ENCODE data around the gene PCDHGA10. TPM values are rescaled to one million over a fixed set of nuclear protein-coding genes. Genes with fewer than 3 reads are reported as not detected.

Gene PCDHGA10
- total RNA-seq, 1 donor from 2014 or later = 4.7 TPM

DNA sequence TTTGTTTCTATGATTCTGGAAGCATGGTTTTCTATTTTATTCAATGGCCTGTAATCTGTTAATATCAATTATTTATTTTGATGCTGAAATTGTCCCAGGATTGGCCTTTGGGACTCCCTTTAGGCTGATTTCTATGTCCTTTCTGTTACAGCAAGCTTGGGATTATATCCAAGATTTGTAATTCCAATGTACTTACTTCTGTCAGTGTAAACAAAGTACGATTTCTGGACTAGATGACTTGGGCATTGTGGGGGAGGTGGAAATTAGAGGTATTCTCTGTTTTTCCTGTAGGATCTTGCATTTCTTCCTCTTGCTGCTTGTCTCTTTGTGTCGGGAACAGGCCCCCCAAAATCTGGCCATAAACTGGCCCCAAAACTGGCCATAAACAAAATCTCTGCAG lies 21.2 kb downstream of the PCDHGA10 start:
- H3K4me3 Mint-ChIP-seq = no peak overlapping the region
- Histone ChIP-seq H4K20me1 (ENCODE audit: low read depth) (no peaks in the 10 kb centered on the region), H2AFZ (replicated peaks) (no peak overlapping the region), H3K4me2 (no peak overlapping the region), H3K4me1 (no peaks in the 10 kb centered on the region), H3K4me3 (no peak overlapping the region), H3K27me3 (no peaks in the 10 kb centered on the region), H3K36me3 (peaks cover 14% of the 10 kb centered on the region), H3K9me3 (ENCODE audit: low read depth) (peaks cover 21% of the 10 kb centered on the region), H3K27ac (no peak overlapping the region), H3K79me2 (ENCODE audit: low read depth) (no peaks in the 10 kb centered on the region), H3K9ac (no peak overlapping the region), H3F3A (ENCODE audit: low read depth) (peaks cover 17% of the 10 kb centered on the region)
- H3K4me1 Mint-ChIP-seq = no peaks in the 10 kb centered on the region
- H3K27ac Mint-ChIP-seq = no peak overlapping the region
- H3K36me3 Mint-ChIP-seq = peaks cover 53% of the 10 kb centered on the region
- peaks cover 72% of the 10 kb centered on the region for H3K9me3 Mint-ChIP-seq
- TF ChIP-seq, protein P1, sequence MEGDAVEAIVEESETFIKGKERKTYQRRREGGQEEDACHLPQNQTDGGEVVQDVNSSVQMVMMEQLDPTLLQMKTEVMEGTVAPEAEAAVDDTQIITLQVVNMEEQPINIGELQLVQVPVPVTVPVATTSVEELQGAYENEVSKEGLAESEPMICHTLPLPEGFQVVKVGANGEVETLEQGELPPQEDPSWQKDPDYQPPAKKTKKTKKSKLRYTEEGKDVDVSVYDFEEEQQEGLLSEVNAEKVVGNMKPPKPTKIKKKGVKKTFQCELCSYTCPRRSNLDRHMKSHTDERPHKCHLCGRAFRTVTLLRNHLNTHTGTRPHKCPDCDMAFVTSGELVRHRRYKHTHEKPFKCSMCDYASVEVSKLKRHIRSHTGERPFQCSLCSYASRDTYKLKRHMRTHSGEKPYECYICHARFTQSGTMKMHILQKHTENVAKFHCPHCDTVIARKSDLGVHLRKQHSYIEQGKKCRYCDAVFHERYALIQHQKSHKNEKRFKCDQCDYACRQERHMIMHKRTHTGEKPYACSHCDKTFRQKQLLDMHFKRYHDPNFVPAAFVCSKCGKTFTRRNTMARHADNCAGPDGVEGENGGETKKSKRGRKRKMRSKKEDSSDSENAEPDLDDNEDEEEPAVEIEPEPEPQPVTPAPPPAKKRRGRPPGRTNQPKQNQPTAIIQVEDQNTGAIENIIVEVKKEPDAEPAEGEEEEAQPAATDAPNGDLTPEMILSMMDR (IDR thresholded peaks at IDR 0.05) = no peak
- TF ChIP-seq EZH2 (IDR thresholded peaks at IDR 0.05) (no peak), EZH2phosphoT487 (IDR thresholded peaks at IDR 0.05) (no peak)
- peaks cover 13% of the 10 kb centered on the region for H3K27me3 Mint-ChIP-seq (ENCODE audit: insufficient read depth, low read depth)
- DNase-seq (ENCODE audit: low spot score) = no peak

DNA sequence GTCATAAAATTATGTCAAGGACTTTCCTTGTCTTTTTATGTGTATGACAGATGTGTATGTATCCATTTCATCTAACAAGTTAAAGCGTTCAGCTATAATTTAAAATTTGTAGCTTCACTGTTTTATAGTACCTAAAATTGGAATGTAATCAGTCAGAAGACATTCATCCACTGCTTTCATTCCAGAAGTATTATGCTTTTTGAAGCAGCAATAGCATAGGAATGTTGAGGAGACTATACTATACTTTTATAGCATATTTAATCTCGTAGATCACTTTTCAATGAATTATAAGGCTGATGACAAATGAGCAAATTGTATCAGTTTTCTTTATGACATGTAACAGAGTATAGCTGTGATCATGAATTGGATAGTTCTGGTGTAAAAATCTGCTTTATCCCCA lies 24.4 kb downstream of the PCDHGA10 start:
- H3K27ac ChIP-seq = no peak overlapping the region
- no peaks in the 10 kb centered on the region for H3K9me3 ChIP-seq (ENCODE audit: low read depth)
- no peak overlapping the region for H3K4me3 Mint-ChIP-seq
- no peaks in the 10 kb centered on the region for H3K79me2 ChIP-seq (ENCODE audit: low read depth)
- peaks cover 55% of the 10 kb centered on the region for H3K36me3 Mint-ChIP-seq
- H4K20me1 ChIP-seq (ENCODE audit: low read depth) = no peaks in the 10 kb centered on the region
- H3K4me3 ChIP-seq = no peak overlapping the region
- no peak overlapping the region for H3K9ac ChIP-seq
- H3K27ac Mint-ChIP-seq = no peak overlapping the region
- H3K4me1 ChIP-seq = no peaks in the 10 kb centered on the region
- no peaks in the 10 kb centered on the region for H3K27me3 ChIP-seq
- peaks cover 9% of the 10 kb centered on the region for H3K27me3 Mint-ChIP-seq (ENCODE audit: insufficient read depth, low read depth)
- H3K9me3 Mint-ChIP-seq = peaks cover 74% of the 10 kb centered on the region
- no peaks in the 10 kb centered on the region for H3F3A ChIP-seq (ENCODE audit: low read depth)
- no peak for DNase-seq (ENCODE audit: low spot score)
- H3K36me3 ChIP-seq = no peaks in the 10 kb centered on the region
- H2AFZ ChIP-seq (replicated peaks) = no peak overlapping the region
- no peak overlapping the region for H3K4me2 ChIP-seq
- TF ChIP-seq EZH2 (IDR thresholded peaks at IDR 0.05) = no peak
- TF ChIP-seq EZH2phosphoT487 (IDR thresholded peaks at IDR 0.05) = no peak
- TF ChIP-seq, protein P1 (IDR thresholded peaks at IDR 0.05) = no peak
- no peaks in the 10 kb centered on the region for H3K4me1 Mint-ChIP-seq

DNA sequence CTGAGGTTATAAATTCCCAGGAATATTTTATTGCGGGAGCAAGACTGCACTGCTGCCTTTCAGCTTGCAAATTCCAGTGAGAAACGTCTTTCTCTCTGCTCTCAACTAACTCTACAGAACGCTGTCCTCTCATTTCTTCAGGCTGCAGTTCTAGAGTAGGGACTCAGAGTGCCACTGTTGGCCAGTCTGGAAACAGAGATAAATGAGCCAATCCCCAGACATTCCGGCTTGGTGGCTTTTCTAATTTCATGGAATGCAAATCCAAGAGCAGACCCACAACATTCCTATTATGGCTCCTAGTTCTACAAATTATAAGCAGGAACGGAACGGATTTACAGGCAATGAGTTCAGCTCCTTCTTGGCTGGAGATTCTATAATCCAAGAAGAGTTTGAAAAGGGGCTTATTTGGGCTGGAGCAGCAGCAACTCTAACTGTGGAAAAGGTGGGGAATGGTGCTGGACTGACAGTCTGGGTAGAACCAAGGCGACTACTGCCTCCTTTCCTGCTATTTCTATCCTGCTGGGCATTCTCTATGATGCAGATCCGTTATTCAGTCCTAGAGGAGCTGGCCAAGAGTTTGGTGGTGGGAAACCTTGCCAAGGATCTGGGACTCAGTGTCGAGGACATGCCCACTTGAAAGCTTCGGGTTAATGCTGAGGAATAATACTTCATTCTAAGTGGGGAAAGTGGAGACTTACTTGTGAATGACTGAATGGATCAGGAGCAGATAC lies 26.8 kb downstream of the PCDHGA10 start:
- DNase-seq (ENCODE audit: low spot score) = no peak
- peaks cover 50% of the 10 kb centered on the region for H3K36me3 Mint-ChIP-seq
- Histone ChIP-seq H3K27ac (no peak overlapping the region), H3K4me3 (no peak overlapping the region), H3K36me3 (no peaks in the 10 kb centered on the region), H2AFZ (replicated peaks) (no peak overlapping the region), H3K9me3 (ENCODE audit: low read depth) (no peaks in the 10 kb centered on the region), H3K9ac (no peak overlapping the region), H3K27me3 (no peaks in the 10 kb centered on the region), H3F3A (ENCODE audit: low read depth) (no peaks in the 10 kb centered on the region), H3K4me1 (no peaks in the 10 kb centered on the region), H4K20me1 (ENCODE audit: low read depth) (no peaks in the 10 kb centered on the region), H3K79me2 (ENCODE audit: low read depth) (no peaks in the 10 kb centered on the region), H3K4me2 (no peak overlapping the region)
- H3K9me3 Mint-ChIP-seq = peaks cover 74% of the 10 kb centered on the region
- no peak overlapping the region for H3K27ac Mint-ChIP-seq
- TF ChIP-seq EZH2 (IDR thresholded peaks at IDR 0.05) = no peak
- TF ChIP-seq, protein P1 (IDR thresholded peaks at IDR 0.05) = no peak
- TF ChIP-seq EZH2phosphoT487 (IDR thresholded peaks at IDR 0.05) = no peak
- peaks cover 2% of the 10 kb centered on the region for H3K27me3 Mint-ChIP-seq (ENCODE audit: insufficient read depth, low read depth)
- no peak overlapping the region for H3K4me3 Mint-ChIP-seq
- H3K4me1 Mint-ChIP-seq = no peaks in the 10 kb centered on the region
